ENCODE results near the gene TRIO.

Gene TRIO

DNA sequence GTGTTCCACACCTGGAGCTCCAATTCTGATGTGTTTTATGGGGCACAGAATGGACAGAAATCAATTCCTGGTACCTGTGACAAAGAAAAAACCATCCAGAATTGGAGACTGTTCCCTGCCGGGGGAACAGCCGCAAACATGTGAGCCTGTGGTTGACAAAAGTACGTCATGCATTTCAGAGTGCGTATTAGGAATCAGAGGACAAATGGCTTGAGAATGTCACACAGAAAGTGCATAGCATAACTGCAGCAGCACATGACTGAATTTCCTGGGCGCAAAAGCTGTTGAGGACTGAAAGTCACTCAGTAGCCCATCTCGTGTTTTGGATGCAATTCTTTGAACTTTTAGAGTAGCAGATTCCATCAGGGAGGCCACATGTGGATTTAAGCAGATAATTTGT lies 85.1 kb downstream of the TRIO start:
- H3K4me3 ChIP-seq (ENCODE audit: low read depth in 1 of 2, low read length in 2 of 2) = no peak overlapping the region
- H3K9ac ChIP-seq (ENCODE audit: low read depth in 1 of 2, low read length in 2 of 2) = no peak overlapping the region
- no peak overlapping the region for H3K27ac ChIP-seq (ENCODE audit: low read depth, low read length)
- H3K9me3 ChIP-seq (ENCODE audit: control insufficient read depth in 1 of 2, low read length in 2 of 2) = no peaks in the 10 kb centered on the region
- H3K36me3 ChIP-seq (ENCODE audit: control insufficient read depth in 1 of 2, insufficient read depth in 2 of 2, low read length in 2 of 2) = no peaks in the 10 kb centered on the region
- H3K4me1 ChIP-seq (ENCODE audit: control insufficient read depth in 1 of 2, insufficient read depth in 2 of 2, low read length in 2 of 2) = peaks cover 0 to 4% of the 10 kb centered on the region in 2 donors
- no peaks in the 10 kb centered on the region for H3K27me3 ChIP-seq (ENCODE audit: control insufficient read depth in 1 of 2, insufficient read depth in 2 of 2, low read length in 2 of 2)

DNA sequence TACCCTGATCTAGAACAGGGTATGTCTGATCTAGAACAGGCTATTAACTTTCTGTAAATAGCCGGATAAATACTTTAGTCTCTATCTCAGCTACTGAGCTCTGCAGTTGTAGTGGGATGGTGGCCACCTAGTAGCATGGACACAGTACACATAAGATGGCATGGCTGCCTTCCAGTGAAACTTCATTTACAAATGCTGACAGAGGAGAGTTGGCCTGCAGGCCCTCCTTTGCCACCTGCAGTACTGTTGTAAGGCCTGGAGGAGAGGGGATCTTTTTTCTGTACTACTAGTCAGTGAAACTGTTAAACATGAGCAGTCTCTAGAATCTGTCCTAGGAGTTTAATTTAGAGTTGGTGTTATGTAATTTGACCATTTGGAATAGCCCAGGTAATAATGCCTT lies 86.0 kb downstream of the TRIO start:
- Histone ChIP-seq H3K4me3 (ENCODE audit: low read depth in 1 of 2, low read length in 2 of 2) (no peak overlapping the region), H3K36me3 (ENCODE audit: control insufficient read depth in 1 of 2, insufficient read depth in 2 of 2, low read length in 2 of 2) (no peaks in the 10 kb centered on the region), H3K9ac (ENCODE audit: low read depth in 1 of 2, low read length in 2 of 2) (no peak overlapping the region), H3K27ac (ENCODE audit: low read depth, low read length) (no peak overlapping the region), H3K27me3 (ENCODE audit: control insufficient read depth in 1 of 2, insufficient read depth in 2 of 2, low read length in 2 of 2) (no peaks in the 10 kb centered on the region), H3K4me1 (ENCODE audit: control insufficient read depth in 1 of 2, insufficient read depth in 2 of 2, low read length in 2 of 2) (peaks cover 0 to 4% of the 10 kb centered on the region in 2 donors), H3K9me3 (ENCODE audit: control insufficient read depth in 1 of 2, low read length in 2 of 2) (no peaks in the 10 kb centered on the region)

DNA sequence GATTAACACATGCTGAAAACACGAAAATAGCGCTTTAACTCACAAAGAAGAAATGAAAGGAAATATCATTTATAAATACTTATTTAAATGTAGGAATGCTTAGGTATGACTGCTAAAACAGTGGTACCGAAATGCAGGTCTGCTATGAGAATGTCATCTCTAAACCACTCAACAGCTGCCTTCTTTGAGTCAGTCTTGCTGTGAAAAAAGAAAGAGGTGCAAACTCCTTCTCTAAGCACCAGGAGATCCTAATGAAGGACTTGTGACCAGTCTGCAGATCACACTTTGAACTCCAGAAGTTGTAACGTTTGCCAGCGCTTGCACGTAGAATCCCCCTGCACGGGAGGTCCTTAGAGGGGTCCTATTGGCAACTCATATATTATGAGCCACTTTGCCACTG lies 86.6 kb downstream of the TRIO start:
- Histone ChIP-seq H3K4me1 (ENCODE audit: control insufficient read depth in 1 of 2, insufficient read depth in 2 of 2, low read length in 2 of 2) (peaks cover 0 to 4% of the 10 kb centered on the region in 2 donors), H3K4me3 (ENCODE audit: low read depth in 1 of 2, low read length in 2 of 2) (no peak overlapping the region), H3K27me3 (ENCODE audit: control insufficient read depth in 1 of 2, insufficient read depth in 2 of 2, low read length in 2 of 2) (no peaks in the 10 kb centered on the region), H3K36me3 (ENCODE audit: control insufficient read depth in 1 of 2, insufficient read depth in 2 of 2, low read length in 2 of 2) (no peaks in the 10 kb centered on the region), H3K9me3 (ENCODE audit: control insufficient read depth in 1 of 2, low read length in 2 of 2) (no peaks in the 10 kb centered on the region), H3K27ac (ENCODE audit: low read depth, low read length) (no peak overlapping the region), H3K9ac (ENCODE audit: low read depth in 1 of 2, low read length in 2 of 2) (no peak overlapping the region)

- Histone ChIP-seq H3K4me3 (ENCODE audit: low read depth in 1 of 2, low read length in 2 of 2) (no peak overlapping the region), H3K36me3 (ENCODE audit: control insufficient read depth in 1 of 2, insufficient read depth in 2 of 2, low read length in 2 of 2) (no peaks in the 10 kb centered on the region), H3K4me1 (ENCODE audit: control insufficient read depth in 1 of 2, insufficient read depth in 2 of 2, low read length in 2 of 2) (peaks cover 0 to 4% of the 10 kb centered on the region in 2 donors), H3K9me3 (ENCODE audit: control insufficient read depth in 1 of 2, low read length in 2 of 2) (no peaks in the 10 kb centered on the region), H3K9ac (ENCODE audit: low read depth in 1 of 2, low read length in 2 of 2) (no peak overlapping the region), H3K27me3 (ENCODE audit: control insufficient read depth in 1 of 2, insufficient read depth in 2 of 2, low read length in 2 of 2) (no peaks in the 10 kb centered on the region), H3K27ac (ENCODE audit: low read depth, low read length) (no peak overlapping the region)
These were observed 88.0 kb downstream of the TRIO start for GRCh38 chr5:14231156-14231555.

DNA sequence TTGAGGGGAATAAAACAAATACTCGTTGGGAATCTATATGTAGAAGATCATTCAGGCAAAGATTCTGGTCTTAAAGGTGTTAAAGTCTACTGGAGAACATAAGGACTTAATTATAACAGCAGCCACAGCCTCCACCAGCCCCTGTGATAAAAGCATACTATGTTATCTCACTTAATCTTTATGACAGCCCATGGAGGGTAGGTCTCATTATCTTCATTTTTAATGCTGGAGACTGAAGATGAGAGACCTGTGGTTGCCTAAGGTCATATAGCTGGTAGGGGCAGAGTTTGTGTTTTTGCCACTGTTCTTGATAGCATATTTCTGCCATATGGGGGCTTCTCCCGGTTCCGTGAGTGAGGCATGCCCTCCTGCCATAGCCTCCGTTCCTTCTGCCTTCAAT lies 88.7 kb downstream of the TRIO start:
- no peaks in the 10 kb centered on the region for H3K27me3 ChIP-seq (ENCODE audit: control insufficient read depth in 1 of 2, insufficient read depth in 2 of 2, low read length in 2 of 2)
- H3K4me1 ChIP-seq (ENCODE audit: control insufficient read depth in 1 of 2, insufficient read depth in 2 of 2, low read length in 2 of 2) = peaks cover 0 to 4% of the 10 kb centered on the region in 2 donors

GRCh38 chr5:14234204-14234603 lies 91.1 kb downstream of the TRIO start:
- Histone ChIP-seq H3K4me1 (ENCODE audit: control insufficient read depth in 1 of 2, insufficient read depth in 2 of 2, low read length in 2 of 2) (no peaks in the 10 kb centered on the region), H3K27me3 (ENCODE audit: control insufficient read depth in 1 of 2, insufficient read depth in 2 of 2, low read length in 2 of 2) (no peaks in the 10 kb centered on the region), H3K36me3 (ENCODE audit: control insufficient read depth in 1 of 2, insufficient read depth in 2 of 2, low read length in 2 of 2) (no peaks in the 10 kb centered on the region), H3K9ac (ENCODE audit: low read depth in 1 of 2, low read length in 2 of 2) (no peak overlapping the region), H3K9me3 (ENCODE audit: control insufficient read depth in 1 of 2, low read length in 2 of 2) (no peaks in the 10 kb centered on the region), H3K27ac (ENCODE audit: low read depth, low read length) (no peak overlapping the region), H3K4me3 (ENCODE audit: low read depth in 1 of 2, low read length in 2 of 2) (no peak overlapping the region)

More for the DNA sequence above, 88.7 kb downstream of the TRIO start:
- H3K9ac ChIP-seq (ENCODE audit: low read depth in 1 of 2, low read length in 2 of 2) = peak overlapping the region in 1 of 2 donors; percentile 2
- H3K36me3 ChIP-seq (ENCODE audit: control insufficient read depth in 1 of 2, insufficient read depth in 2 of 2, low read length in 2 of 2) = no peaks in the 10 kb centered on the region
- H3K4me3 ChIP-seq (ENCODE audit: low read depth in 1 of 2, low read length in 2 of 2) = no peak overlapping the region
- no peaks in the 10 kb centered on the region for H3K9me3 ChIP-seq (ENCODE audit: control insufficient read depth in 1 of 2, low read length in 2 of 2)
- H3K27ac ChIP-seq (ENCODE audit: low read depth, low read length) = no peak overlapping the region

DNA sequence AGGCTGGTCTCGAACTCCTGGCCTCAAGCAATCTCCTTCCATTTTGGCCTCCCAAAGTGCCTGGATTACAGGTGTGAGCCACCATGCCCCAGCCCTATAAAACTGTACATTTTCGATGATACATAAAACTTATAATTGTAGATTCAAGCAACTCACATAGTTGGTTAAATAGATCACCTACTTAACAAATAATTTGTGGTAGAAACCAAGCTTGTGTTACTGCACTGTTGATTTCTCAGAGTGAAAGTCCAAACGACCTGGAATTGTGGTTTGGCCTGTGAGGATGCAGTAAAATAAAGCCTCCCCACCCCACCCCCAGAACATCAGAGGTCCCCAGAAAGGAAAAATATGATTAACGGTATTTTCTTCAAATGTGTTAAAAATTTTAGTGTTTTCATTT lies 92.7 kb downstream of the TRIO start:
- no peaks in the 10 kb centered on the region for H3K27me3 ChIP-seq (ENCODE audit: control insufficient read depth in 1 of 2, insufficient read depth in 2 of 2, low read length in 2 of 2)
- H3K27ac ChIP-seq (ENCODE audit: low read depth, low read length) = no peak overlapping the region
- H3K36me3 ChIP-seq (ENCODE audit: control insufficient read depth in 1 of 2, insufficient read depth in 2 of 2, low read length in 2 of 2) = no peaks in the 10 kb centered on the region
- no peaks in the 10 kb centered on the region for H3K9me3 ChIP-seq (ENCODE audit: control insufficient read depth in 1 of 2, low read length in 2 of 2)
- H3K9ac ChIP-seq (ENCODE audit: low read depth in 1 of 2, low read length in 2 of 2) = no peak overlapping the region
- no peaks in the 10 kb centered on the region for H3K4me1 ChIP-seq (ENCODE audit: control insufficient read depth in 1 of 2, insufficient read depth in 2 of 2, low read length in 2 of 2)
- no peak overlapping the region for H3K4me3 ChIP-seq (ENCODE audit: low read depth in 1 of 2, low read length in 2 of 2)

DNA sequence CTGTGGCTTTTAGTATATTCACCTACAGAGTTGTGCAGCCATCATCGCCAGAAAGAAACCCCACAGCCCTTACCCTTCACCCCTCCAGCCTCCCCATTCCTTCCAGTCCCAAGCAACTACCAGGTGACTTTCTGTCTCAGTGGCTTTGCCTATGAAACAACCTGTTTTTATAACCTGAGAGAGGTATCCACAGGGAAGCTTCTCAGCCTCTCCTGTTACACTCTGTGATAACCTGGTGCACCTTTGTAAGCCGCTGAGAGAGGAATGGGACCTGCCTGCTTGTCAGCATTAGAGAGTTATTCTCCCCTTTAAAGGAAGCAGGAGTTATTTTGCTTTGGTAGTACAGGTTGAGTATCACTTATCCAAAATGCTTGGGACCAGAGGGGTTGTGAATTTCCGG lies 93.6 kb downstream of the TRIO start:
- no peaks in the 10 kb centered on the region for H3K4me1 ChIP-seq (ENCODE audit: control insufficient read depth in 1 of 2, insufficient read depth in 2 of 2, low read length in 2 of 2)
- no peaks in the 10 kb centered on the region for H3K27me3 ChIP-seq (ENCODE audit: control insufficient read depth in 1 of 2, insufficient read depth in 2 of 2, low read length in 2 of 2)
- H3K9ac ChIP-seq (ENCODE audit: low read depth in 1 of 2, low read length in 2 of 2) = no peak overlapping the region
- no peak overlapping the region for H3K4me3 ChIP-seq (ENCODE audit: low read depth in 1 of 2, low read length in 2 of 2)
- no peaks in the 10 kb centered on the region for H3K36me3 ChIP-seq (ENCODE audit: control insufficient read depth in 1 of 2, insufficient read depth in 2 of 2, low read length in 2 of 2)
- no peak overlapping the region for H3K27ac ChIP-seq (ENCODE audit: low read depth, low read length)
- no peaks in the 10 kb centered on the region for H3K9me3 ChIP-seq (ENCODE audit: control insufficient read depth in 1 of 2, low read length in 2 of 2)

- Histone ChIP-seq H3K4me3 (ENCODE audit: low read depth in 1 of 2, low read length in 2 of 2) (no peak overlapping the region), H3K27me3 (ENCODE audit: control insufficient read depth in 1 of 2, insufficient read depth in 2 of 2, low read length in 2 of 2) (no peaks in the 10 kb centered on the region), H3K36me3 (ENCODE audit: control insufficient read depth in 1 of 2, insufficient read depth in 2 of 2, low read length in 2 of 2) (no peaks in the 10 kb centered on the region), H3K27ac (ENCODE audit: low read depth, low read length) (no peak overlapping the region), H3K9ac (ENCODE audit: low read depth in 1 of 2, low read length in 2 of 2) (no peak overlapping the region), H3K4me1 (ENCODE audit: control insufficient read depth in 1 of 2, insufficient read depth in 2 of 2, low read length in 2 of 2) (no peaks in the 10 kb centered on the region), H3K9me3 (ENCODE audit: control insufficient read depth in 1 of 2, low read length in 2 of 2) (no peaks in the 10 kb centered on the region)
These were observed 94.4 kb downstream of the TRIO start for GRCh38 chr5:14237317-14238086.

GRCh38 chr5:14238272-14238671 lies 95.1 kb downstream of the TRIO start:
- Histone ChIP-seq H3K4me3 (ENCODE audit: low read depth in 1 of 2, low read length in 2 of 2) (no peak overlapping the region), H3K4me1 (ENCODE audit: control insufficient read depth in 1 of 2, insufficient read depth in 2 of 2, low read length in 2 of 2) (no peaks in the 10 kb centered on the region), H3K9ac (ENCODE audit: low read depth in 1 of 2, low read length in 2 of 2) (no peak overlapping the region), H3K27me3 (ENCODE audit: control insufficient read depth in 1 of 2, insufficient read depth in 2 of 2, low read length in 2 of 2) (no peaks in the 10 kb centered on the region), H3K36me3 (ENCODE audit: control insufficient read depth in 1 of 2, insufficient read depth in 2 of 2, low read length in 2 of 2) (no peaks in the 10 kb centered on the region), H3K9me3 (ENCODE audit: control insufficient read depth in 1 of 2, low read length in 2 of 2) (no peaks in the 10 kb centered on the region), H3K27ac (ENCODE audit: low read depth, low read length) (no peak overlapping the region)

All from duodenal mucosa (tissue), 2 donors.